IPS-18c (cell line): Measurements from ENCODE around the gene ATAD2B.
"Not testable (repeated sequence)": the region's sequence is repeated elsewhere in the genome, so short reads cannot be mapped to it uniquely, and the experiment has no call there.

Experiments
- H3K4me3 ChIP-seq: 2 replicates; pipeline ENCODE4 v1.7.0; 2013; ENCODE audit warnings: low read depth, mild to moderate bottlenecking, low read length, moderate library complexity; ENCODE audit not compliant: insufficient read depth
- H3K9me3 ChIP-seq: one replicate; pipeline ENCODE4 v1.6.1; 2013; ENCODE audit warnings: mild to moderate bottlenecking, low read length, moderate library complexity; ENCODE audit not compliant: control insufficient read depth, insufficient read depth

The ATAD2B gene

DNA sequence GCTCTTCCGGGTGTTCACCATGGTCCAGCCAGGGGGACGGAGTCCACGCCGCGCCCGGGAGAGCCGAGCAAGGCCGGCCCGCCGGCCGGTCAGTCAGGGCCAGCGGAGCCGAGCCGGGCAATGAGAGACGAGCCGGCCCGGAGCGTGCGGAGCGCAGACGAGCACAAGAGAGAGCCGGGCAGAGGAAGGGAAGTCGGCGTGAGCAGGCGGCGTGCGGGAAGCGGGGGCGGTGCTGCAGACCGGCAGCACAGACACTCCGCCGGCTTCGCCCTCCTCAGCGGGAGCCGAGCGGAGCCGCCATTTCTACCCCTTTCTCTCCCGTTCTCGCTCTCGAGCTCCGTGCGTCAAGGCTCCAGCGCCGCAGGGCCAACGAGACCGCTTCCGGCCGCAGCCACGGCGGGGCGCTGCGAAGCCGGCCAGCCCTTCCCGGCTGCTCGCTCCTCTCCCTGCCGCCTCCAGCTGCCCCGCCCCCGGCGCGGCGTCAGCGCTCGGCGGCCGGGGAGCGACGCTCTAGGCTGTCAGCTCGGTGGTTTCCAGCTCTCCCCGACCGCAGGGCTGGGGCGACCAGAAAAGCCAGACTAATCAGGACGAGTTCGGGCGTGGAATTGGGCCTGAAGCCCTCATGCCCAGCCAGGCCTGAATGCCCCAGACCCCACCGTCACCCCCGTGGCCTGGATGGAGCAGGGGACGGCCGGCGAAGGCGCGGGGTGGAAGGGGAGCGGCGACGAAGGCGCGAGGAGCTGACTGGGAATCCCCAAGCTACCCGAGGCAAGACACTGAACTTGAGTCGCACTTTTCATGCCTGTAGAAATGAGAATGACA is at the start of gene ATAD2B:
TSS of gene ATAD2B (minus strand) at position 374 of the 822 bp plus-strand sequence. CDS start at position 21, 353 bp downstream.
- Histone ChIP-seq H3K9me3 (peaks cover 3% of the 10 kb centered on the region), H3K4me3 (peak within 1 kb of the TSS; percentile 97)

DNA sequence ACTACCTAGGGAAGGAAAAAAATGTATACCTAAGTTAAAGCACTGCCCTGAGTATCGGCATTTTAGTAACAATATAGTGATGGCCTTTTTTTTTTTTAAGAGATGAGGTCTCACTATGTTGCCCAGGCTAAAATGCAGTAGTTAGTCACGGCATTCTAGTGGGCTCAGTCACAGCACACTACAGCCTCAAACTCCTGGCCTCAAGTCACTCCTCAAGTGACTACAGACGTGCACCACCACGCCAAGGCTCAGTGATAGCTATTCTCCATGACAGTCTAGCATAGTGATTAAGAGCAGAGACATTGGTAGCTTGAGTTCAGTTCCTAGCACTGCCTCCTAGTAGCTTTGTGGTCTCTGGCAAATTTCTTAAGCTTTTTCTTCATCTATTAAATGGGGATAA is 40.9 kb upstream of the ATAD2B start:
- Histone ChIP-seq H3K4me3 (no peak overlapping the region), H3K9me3 (peaks cover 2% of the 10 kb centered on the region)

DNA sequence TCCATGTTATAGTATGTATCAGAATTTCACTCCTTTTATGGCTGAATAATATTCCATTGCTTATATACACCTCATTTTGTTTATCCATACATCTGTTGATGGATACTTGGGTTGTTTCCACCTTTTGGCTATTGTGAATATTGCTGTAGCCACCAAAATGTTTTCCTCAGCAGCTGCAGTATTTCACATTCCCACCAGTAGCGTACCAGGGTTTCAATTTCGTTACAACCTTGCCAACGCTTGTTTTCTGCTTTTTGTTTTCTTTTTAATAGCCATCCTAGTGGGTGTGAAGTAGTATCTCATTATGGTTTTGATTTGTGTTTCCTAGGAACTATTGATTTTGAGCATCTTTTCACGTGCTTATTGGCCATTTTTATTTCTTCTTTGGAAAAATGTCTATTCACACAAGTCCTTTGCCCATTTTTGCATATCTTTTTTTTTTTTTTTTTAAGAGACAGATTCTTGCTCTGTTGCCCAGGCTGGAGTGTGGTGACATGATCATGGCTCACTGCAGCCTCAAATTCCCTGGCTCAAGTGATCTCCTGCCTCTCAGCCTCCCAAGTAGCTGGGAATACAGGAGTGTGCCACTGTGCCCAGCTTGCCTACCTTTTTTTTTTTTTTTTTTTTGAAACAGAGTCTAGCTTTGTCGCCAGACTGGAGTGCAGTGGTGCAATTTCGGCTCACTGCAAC is 27.5 kb upstream of the ATAD2B start:
- no peak overlapping the region for H3K4me3 ChIP-seq
- H3K9me3 ChIP-seq, result no peaks in the 10 kb centered on the region

DNA sequence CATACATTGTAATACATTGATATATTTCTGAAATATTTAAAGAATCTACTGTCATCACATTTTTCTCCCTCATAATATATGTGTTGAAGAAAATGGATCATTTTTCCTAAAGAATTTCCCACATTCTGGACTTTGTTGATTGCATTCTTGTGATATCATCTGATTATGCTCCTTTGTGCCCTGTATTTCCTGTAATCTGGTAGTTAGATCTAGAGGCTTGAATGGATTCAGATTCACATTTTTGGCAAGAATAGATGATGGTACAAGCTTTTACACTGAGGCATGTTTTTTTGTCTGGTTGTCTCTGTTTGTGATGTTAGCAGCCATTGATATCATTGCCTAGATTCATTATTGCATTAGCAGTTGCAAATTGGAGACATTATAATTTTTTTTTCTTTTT is 26.7 kb upstream of the ATAD2B start:
- Histone ChIP-seq H3K9me3 (no peaks in the 10 kb centered on the region), H3K4me3 (no peak overlapping the region)

DNA sequence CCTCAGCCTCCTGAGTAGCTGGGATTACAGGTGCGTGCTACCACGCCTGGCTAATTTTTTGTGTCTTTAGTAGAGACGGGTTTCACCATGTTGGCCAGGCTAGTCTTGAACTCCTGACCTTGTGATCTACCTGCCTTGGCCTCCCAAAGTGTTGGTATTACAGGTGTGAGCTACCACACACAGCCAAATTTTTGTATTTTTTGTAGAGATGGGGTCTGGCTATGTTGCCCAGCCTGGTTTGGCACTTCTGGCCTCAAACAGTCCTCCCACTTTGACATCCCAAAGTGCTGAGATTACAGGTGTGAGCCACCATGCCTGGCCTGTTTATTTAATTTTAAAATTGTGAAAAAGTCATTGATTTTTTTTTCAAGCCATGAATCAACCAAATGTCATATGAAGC is 25.6 kb upstream of the ATAD2B start:
- not testable (repeated sequence) for H3K9me3 ChIP-seq, H3K4me3 ChIP-seq

DNA sequence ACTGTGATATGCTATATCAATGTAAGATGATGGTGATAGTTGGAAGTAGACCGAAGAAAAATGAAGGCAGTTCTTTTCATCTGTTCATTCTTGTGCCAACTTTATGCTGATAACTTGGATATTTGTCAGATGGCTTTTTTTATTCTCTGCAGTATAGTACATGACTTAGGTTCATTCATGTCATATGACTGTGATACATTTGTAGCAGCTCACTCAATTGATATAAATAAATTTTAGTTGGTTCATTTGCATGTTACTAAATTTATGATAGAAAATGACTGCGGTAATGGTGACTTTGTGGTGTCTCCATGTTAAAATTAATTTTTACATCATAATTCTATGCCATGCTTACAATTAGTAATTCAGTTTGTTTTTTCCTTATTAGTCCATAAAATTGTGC is 20.4 kb upstream of the ATAD2B start:
- Histone ChIP-seq H3K9me3 (no peaks in the 10 kb centered on the region), H3K4me3 (no peak overlapping the region)

DNA sequence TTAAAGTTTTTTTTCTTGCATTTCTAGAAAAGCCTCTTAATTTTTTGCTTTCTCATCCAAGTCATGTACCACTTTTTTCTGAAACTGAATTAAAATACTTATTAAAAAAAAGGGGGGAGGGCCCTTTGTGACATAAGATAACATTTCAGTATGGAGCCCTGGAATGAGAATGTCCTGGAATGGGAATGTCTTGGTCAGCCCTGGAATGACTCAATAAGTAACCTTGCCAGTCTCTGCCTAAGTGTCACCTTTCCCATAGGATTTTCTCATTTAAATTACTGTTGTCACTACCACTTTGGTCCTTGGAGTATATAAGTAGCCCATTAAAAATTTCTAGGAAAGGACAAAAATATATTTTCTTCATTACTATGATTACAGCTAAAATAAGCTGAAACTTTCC is 18.1 kb upstream of the ATAD2B start:
- H3K4me3 ChIP-seq, result no peak overlapping the region
- no peaks in the 10 kb centered on the region for H3K9me3 ChIP-seq

DNA sequence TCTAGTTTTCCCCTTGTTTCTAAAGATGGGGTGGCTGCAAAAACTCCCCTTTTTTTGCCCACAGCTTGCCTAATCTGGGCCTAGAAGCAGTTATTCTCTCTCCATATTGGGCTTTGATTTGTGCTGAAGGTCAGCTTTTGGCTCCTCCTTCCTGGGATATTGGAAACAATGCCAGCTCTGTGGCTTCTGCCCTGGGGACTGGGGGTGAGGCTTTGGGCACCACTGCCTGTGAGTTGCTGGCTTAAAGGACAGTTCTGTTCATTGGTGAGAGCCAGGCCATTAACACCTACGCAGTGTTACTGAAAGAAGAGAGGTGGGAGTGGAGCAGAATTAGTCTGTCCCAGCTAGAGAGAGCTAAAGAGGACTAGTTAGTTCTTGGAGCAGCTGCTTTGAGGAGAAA is 17.6 kb upstream of the ATAD2B start:
- Histone ChIP-seq H3K9me3 (no peaks in the 10 kb centered on the region), H3K4me3 (no peak overlapping the region)

DNA sequence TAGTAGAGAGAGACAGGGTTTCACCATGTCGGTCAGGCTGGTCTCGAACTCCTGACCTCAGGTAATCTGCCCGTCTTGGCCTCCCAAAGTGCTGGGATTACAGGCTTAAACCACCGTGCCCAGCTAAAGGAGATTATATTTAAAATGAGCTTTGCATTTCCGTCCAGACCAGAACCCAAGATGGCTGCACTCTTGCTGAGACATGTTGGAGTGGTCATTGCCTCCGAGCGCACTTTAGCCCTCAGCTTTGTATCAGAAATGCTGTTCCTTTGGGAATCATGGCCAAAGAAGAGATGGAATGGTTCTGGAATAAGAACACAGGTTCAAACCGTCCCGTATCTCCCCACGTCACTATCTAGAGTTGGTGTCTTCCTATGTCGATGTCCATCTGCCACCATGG is 16.7 kb upstream of the ATAD2B start:
- H3K4me3 ChIP-seq, result no peak overlapping the region
- no peaks in the 10 kb centered on the region for H3K9me3 ChIP-seq

DNA sequence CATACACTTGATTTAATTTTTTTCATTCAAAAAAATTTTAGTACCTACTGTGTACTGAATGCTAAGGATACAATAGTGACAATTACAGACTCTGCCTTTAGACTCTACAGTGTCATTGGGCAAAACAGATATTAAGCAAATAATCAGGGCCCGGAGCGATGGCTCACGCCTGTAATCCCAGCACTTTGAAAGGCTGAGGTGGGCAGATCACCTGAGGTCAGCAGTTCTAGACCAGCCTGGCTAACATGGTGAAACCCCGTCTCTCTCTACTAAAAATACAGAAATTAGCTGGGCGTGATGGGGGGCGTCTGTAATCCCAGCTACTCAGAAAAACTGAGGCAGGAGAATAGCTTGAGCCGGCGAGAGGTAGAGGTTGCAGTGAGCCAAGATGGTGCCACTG is 14.7 kb upstream of the ATAD2B start:
- Histone ChIP-seq H3K9me3 (no peaks in the 10 kb centered on the region), H3K4me3 (no peak overlapping the region)

DNA sequence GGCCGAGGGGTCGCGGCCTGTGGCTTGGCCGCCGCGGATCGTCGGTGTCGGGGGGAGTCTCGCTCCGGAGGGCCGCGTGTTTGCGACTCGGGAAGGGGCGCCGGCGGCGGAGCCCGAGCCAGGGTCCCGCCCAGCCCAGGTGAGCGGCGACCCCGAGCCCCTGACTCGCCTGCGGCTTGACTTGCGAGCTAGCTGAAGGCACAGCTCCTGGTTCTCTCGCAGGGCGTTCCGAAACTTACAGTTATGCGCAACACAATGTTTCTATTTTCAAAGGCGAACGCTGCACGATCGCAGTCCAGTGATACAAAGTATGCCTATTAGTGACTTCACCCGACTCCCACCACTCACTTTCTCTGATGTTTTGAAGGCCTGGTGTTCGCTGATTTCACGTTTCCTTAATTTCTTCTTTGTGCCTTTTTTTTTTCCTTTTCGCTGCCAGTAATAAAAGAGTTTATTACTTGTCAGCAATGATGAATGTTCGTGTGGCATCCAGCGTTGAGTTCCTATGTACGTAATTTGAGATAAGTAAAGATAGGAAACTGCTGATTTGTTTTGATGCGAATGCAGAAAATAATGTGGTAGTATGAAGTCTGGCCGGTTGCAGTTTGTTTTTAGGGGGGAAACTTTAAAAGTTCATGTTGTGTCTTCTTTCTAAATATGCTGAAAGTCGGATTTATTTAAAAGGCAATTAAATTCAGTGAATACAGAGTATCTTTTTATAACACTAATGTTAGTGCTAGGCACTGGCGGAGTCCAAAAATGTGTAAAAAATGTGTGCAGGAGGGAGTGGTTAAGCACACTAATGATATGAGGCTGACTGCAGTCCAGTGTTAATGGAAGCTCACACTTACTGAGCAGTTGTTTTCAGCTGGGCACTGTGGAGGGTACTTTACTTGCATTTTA is 14.0 kb upstream of the ATAD2B start:
- Histone ChIP-seq H3K4me3 (peak overlapping the region; percentile 83), H3K9me3 (no peaks in the 10 kb centered on the region)

DNA sequence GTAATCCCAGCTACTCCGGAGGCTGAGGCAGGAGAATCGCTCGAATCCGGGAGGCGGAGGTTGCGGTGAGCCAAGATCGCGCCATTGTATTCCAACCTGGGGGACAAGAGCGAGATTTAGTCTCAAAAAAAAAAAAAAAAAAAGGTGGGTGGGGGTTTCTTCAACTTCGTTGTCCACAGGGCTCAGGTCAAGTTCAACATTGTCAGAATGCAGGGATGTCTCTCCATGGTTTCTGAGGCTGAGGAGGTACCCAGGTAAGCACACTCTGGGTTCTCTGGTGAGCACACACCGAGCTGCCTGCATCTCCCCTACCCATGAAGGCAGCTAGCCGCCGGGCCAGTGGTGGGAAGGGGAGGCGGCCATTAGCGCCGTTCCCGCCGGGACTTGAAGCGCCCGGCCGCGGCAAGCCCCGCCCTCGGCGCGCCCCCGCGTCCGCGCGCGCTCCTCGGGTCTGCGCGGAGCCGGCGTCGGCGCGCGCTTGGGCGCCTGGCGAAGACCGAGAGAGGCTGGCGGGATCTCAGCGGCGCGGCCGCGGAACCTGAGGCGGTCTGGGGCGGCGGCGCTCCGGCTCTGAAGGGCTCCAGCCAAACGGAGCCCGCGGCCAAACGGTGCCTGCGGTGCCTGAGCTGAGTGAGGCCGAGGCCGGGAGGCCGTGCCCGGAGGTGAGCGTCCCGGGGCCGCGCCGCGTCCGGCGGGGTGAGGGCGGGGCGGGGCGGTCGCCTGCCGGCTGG is 13.2 kb upstream of the ATAD2B start, which contains the start of gene UBXN2A:
TSS of gene UBXN2A (plus strand) at position 477 of the 731 bp plus-strand sequence. CDS start 17,852 bp downstream, outside the sequence.
- Histone ChIP-seq H3K4me3 (peak within 1 kb of the TSS; percentile 83), H3K9me3 (no peaks in the 10 kb centered on the region)

DNA sequence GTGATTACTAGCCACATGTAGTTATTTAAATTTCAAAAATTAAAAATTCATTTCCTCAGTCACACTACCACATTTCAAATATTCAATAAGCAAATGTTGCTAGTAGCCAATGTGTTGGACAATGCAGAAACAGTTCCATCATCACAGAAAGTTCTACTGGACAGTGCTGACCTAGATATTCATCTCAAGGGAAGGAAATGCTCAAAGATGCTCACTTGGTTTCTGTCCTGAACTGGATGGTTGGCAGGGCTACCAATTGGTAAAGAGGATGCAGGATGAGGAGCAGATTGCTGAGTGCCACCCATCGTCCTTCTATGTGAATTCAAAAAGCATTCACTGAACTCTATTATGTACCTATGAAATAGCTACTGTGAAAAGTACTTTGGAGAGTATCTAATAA is 7.3 kb upstream of the ATAD2B start:
- no peaks in the 10 kb centered on the region for H3K9me3 ChIP-seq
- no peak overlapping the region for H3K4me3 ChIP-seq

DNA sequence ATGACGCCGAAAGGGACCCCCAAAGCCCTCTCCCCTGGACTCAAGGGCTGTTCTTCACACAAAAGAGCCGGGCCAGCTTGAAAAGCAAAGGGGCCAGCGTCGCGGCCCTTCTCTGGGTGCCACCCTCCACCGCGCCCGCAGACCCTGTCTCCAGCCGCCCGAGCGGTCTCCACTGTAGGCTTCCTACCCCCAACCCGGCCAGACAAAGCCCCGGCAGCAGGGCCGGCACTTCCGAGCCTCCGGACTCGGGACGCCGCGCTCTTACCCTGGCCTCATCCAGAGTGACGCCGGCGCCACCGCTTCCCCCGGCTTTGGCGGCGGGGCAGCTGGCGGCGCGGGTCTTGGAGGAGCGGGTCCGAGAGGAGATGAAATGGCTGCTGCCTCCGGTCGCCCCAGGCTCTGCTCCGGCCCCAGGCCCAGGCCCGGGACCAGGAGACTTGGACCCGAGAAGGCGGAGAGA is 603 bp downstream of the ATAD2B start:
- Histone ChIP-seq H3K9me3 (peaks cover 3% of the 10 kb centered on the region), H3K4me3 (peak overlapping the region; percentile 97)

DNA sequence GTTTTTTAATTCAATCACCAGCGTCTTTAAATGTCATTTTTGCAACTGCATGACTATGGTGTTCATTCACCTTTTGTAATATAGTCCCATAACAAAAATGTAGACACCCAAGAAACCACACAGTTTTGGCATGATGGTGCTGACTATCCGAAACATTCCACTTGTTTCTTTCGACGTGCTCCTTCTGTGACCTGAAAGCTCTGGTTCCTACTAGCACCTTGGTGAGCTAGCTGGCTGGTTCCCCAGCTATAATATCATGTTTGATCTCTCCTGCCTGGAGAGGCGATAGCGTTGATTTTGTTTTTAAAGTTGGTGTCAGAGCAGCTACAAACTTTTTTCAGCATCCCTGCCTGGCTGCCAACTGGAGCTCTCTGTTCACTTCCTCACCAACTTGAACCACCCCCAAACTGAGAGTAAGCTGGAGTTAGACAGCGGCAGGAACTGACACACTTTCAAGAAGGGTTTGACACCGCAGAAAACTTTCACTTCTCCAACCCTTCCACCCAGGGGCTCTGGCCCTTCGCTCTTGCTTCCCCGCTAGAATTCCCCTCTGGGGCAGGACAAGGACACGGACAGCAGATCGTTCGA is 1.1 kb downstream of the ATAD2B start:
- Histone ChIP-seq H3K9me3 (peaks cover 3% of the 10 kb centered on the region), H3K4me3 (peak overlapping the region; percentile 97)

DNA sequence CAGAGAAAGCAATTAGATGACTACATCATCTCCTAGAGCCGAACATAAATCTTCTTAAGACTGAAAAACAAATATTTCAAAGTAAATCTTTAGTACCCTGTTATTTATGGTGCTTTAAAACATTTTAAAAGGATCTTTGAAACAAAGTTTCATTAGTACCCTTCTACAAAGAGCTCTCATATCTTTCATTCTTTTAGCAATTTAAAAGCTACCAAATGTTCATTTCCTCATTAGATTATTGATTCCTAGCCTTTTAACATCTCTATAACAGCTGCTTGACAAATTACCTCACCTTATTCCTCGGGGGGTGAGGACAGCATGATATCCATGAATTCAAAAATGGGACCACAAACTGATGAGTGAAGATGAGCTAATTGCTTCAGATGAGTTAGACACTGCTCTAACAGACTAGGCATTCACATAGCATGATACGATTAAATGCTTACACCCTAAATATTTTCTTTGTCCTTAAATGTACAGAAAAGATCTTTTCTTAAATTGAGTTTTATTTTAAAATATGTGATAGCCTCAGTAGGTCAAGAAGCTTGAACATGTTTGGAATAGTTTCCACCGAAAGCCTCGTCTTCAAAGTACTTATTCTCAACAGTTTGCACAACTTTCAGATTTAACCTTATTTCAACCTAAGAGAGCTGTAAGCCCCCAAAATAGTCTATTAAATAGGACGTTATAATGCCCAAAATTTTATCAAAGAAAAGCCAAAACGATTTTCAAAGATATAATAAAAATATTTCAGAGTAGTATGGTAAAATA is 2.1 kb downstream of the ATAD2B start:
- H3K4me3 ChIP-seq, result no peak overlapping the region
- peaks cover 3% of the 10 kb centered on the region for H3K9me3 ChIP-seq
